Measurements from ENCODE around the gene TCF7L1. TPM values are rescaled to one million over a fixed set of nuclear protein-coding genes. Genes with fewer than 3 reads are reported as not detected.

Gene TCF7L1
- polyA plus RNA-seq, 1 of the 3 experiments (the other 2 are of a cell fraction) = 3.7 TPM

DNA sequence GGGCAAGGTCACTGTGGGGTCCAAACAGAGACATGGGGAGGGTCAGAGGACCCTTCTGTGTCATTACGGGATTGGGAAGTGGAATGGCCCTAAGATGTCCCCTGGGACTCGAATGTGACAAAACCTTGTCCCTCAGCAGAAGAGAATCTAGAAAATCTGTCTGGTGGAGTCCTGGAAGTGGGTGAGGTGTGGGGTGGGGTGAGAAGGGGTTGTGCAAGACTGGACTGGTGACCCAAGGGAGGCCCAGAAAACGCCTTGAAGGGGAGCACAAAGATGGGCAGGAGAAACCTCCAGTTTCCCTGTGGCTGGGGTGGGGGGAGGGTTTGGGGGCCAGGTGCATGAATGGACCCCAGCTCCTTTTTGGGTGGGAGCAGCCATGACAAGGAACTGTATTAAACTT is 79.6 kb downstream of the TCF7L1 start:
- Histone ChIP-seq H3F3A (replicated peaks; ENCODE audit: insufficient read depth) (no peaks in the 10 kb centered on the region), H3K9me3 (no peaks in the 10 kb centered on the region), H3K4me2 (no peak overlapping the region), H3K9ac (no peak overlapping the region), H3K4me1 (ENCODE audit: control insufficient read depth in 1 of 2, insufficient read depth in 2 of 2, low read depth in 1 of 2, low read length in 1 of 2) (peaks cover 36 to 44% of the 10 kb centered on the region in 2 experiments), H3K27me3 (ENCODE audit: insufficient read depth) (no peaks in the 10 kb centered on the region), H3K9me2 (no peaks in the 10 kb centered on the region), H3K79me2 (ENCODE audit: insufficient read depth) (no peaks in the 10 kb centered on the region), H3K4me3 (ENCODE audit: low read depth in 2 of 2, low read length in 1 of 2) (no peak overlapping the region), H4K20me1 (ENCODE audit: insufficient read depth) (peaks cover 12% of the 10 kb centered on the region), H3K27ac (ENCODE audit: low read depth in 2 of 2, low read length in 1 of 2) (no peak overlapping the region), H2AFZ (ENCODE audit: low read depth) (no peak overlapping the region), H3K36me3 (replicated peaks in 1 of 2; ENCODE audit: control insufficient read depth in 1 of 2, insufficient read depth in 2 of 2, low read length in 1 of 2) (no peaks in the 10 kb centered on the region)
- WGBS (ENCODE audit: low lambda C conversion rate) = 89% methylated on average over 3 of the region's 3 CpGs
- TF ChIP-seq NFIC (IDR thresholded peaks at IDR 0.05; ENCODE audit: borderline replicate concordance) = no peak
- TF ChIP-seq CHD2 (IDR thresholded peaks at IDR 0.05; ENCODE audit: low read length, partially characterized antibody) = no peak
- no peak for TF ChIP-seq RCOR1 (IDR thresholded peaks at IDR 0.05; ENCODE audit: low read length)
- TF ChIP-seq, protein P1, sequence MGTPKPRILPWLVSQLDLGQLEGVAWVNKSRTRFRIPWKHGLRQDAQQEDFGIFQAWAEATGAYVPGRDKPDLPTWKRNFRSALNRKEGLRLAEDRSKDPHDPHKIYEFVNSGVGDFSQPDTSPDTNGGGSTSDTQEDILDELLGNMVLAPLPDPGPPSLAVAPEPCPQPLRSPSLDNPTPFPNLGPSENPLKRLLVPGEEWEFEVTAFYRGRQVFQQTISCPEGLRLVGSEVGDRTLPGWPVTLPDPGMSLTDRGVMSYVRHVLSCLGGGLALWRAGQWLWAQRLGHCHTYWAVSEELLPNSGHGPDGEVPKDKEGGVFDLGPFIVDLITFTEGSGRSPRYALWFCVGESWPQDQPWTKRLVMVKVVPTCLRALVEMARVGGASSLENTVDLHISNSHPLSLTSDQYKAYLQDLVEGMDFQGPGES (IDR thresholded peaks at IDR 0.05; ENCODE audit: low read depth, low read length) = no peak
- no peak for TF ChIP-seq RAD21 (IDR thresholded peaks at IDR 0.05; ENCODE audit: low read length)
- TF ChIP-seq NRF1 (IDR thresholded peaks at IDR 0.05; ENCODE audit: low read depth, low read length) = no peak
- TF ChIP-seq FOSL2 (IDR thresholded peaks at IDR 0.05; ENCODE audit: borderline replicate concordance, low read depth) = no peak
- CTCF ChIA-PET = interaction anchor here (0.6 kb wide), 1 partner anchor 47 kb away, joined by 3 read pairs; no protein-coding TSS in a partner anchor
- POLR2A ChIA-PET = interaction anchor here (0.8 kb wide), 1 partner anchor 28 kb away, joined by 3 read pairs; no protein-coding TSS in a partner anchor
- DNase-seq = no peak

DNA sequence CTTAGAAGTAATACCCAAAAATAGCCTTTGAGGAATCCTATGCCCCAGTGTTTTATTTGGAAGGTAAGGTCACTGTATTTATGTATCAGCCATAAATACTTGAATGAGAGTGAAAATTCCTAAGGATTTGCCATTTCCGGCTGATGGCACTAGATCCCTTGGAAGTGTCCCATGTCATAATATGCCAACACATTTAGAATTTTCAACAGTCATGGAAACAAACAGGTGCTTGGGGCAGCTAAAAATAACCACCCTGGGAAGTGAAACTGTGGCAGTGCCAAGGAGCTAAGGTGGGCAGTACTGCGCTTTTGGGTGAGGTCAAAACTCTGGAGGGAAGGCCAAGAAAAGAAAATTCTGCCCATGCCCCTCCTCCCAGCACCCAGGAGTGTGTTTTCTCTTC is 80.2 kb downstream of the TCF7L1 start:
- Histone ChIP-seq H3K9me2 (no peaks in the 10 kb centered on the region), H2AFZ (ENCODE audit: low read depth) (no peak overlapping the region), H3K27me3 (ENCODE audit: insufficient read depth) (no peaks in the 10 kb centered on the region), H3K9me3 (no peaks in the 10 kb centered on the region), H3K4me2 (no peak overlapping the region), H3K79me2 (ENCODE audit: insufficient read depth) (no peaks in the 10 kb centered on the region), H3K27ac (ENCODE audit: low read depth in 2 of 2, low read length in 1 of 2) (no peak overlapping the region), H3K4me1 (ENCODE audit: control insufficient read depth in 1 of 2, insufficient read depth in 2 of 2, low read depth in 1 of 2, low read length in 1 of 2) (peaks cover 36 to 44% of the 10 kb centered on the region in 2 experiments), H4K20me1 (ENCODE audit: insufficient read depth) (peaks cover 12% of the 10 kb centered on the region), H3F3A (replicated peaks; ENCODE audit: insufficient read depth) (no peaks in the 10 kb centered on the region), H3K4me3 (ENCODE audit: low read depth in 2 of 2, low read length in 1 of 2) (no peak overlapping the region), H3K36me3 (replicated peaks in 1 of 2; ENCODE audit: control insufficient read depth in 1 of 2, insufficient read depth in 2 of 2, low read length in 1 of 2) (no peaks in the 10 kb centered on the region), H3K9ac (no peak overlapping the region)
- TF ChIP-seq TAF1 (IDR thresholded peaks at IDR 0.05; ENCODE audit: borderline replicate concordance, low read depth, low read length) = no peak
- no peak for TF ChIP-seq GATA2 (CRISPR knock-in tag; IDR thresholded peaks at IDR 0.05)
- no peak for TF ChIP-seq GABPA (IDR thresholded peaks at IDR 0.05; ENCODE audit: low read depth)
- TF ChIP-seq FOXM1 (IDR thresholded peaks at IDR 0.05; ENCODE audit: low read depth) = no peak
- no peak for TF ChIP-seq EZH2phosphoT487 (IDR thresholded peaks at IDR 0.05; ENCODE audit: borderline replicate concordance, low read depth)
- no peak for TF ChIP-seq MEF2A (IDR thresholded peaks at IDR 0.05; ENCODE audit: borderline replicate concordance, low read depth)
- 100% methylated on average over 2 of the region's 2 CpGs for WGBS (ENCODE audit: low lambda C conversion rate)
- POLR2A ChIA-PET = interaction anchor here (0.8 kb wide), 1 partner anchor 29 kb away, joined by 3 read pairs; no protein-coding TSS in a partner anchor
- CTCF ChIA-PET = interaction anchor here (0.6 to 2.0 kb wide), 5 partner anchors 16 to 307 kb away, joined by 3 to 5 read pairs (median 5); no protein-coding TSS in a partner anchor
- no peak for DNase-seq

All from SK-N-SH (cell line).